Gastroesophageal sphincter (tissue), 4 donors: ENCODE results near the gene CCDC85C. TPM values are rescaled to one million over a fixed set of nuclear protein-coding genes. Genes with fewer than 3 reads are reported as not detected.
A peak's percentile ranks its signal among the peaks of the same experiment; 100 is the strongest.

Source experiments
- ATAC-seq: fragments of 150-250 bp; one replicate; pipeline ENCODE4 v1.9.1; 2016; ENCODE audit warnings: mild to moderate bottlenecking, moderate library complexity
- H3K27ac ChIP-seq, 4 donors: fragments of 200-600 bp; sonication (generic) in 3 of 4; 1 replicate in 3 of 4; 2 replicates in 1 of 4; pipeline ENCODE4 v1.5.1; 2016 to 2019
- H3K27me3 ChIP-seq: fragments of 200-600 bp; sonication (generic); one replicate; pipeline ENCODE4 v1.5.1; 2019
- H3K36me3 ChIP-seq, 2 donors: fragments of 200-600 bp; sonication (generic); one replicate each; pipeline ENCODE4 v1.5.1; 2019; ENCODE audit warnings: control low read depth in 1 of 2
- H3K4me1 ChIP-seq, 3 donors: fragments of 200-600 bp; sonication (generic); 1 replicate in 2 of 3; 2 replicates in 1 of 3; pipeline ENCODE4 v1.5.1; 2016 to 2019; ENCODE audit warnings: control low read depth in 2 of 3
- H3K4me3 ChIP-seq, 2 donors: fragments of 200-600 bp; sonication (generic); one replicate each; pipeline ENCODE4 v1.5.1; 2019; ENCODE audit warnings: mild to moderate bottlenecking in 1 of 2, moderate library complexity in 1 of 2
- H3K9me3 ChIP-seq, 3 donors: fragments of 200-600 bp; sonication (generic); one replicate each; pipeline ENCODE4 v1.5.1; 2017 to 2019; ENCODE audit warnings: control low read depth in 2 of 3
- EP300 ChIP-seq: sonication (generic); formaldehyde crosslinking; IDR thresholded peaks from one replicate; pipeline ENCODE4 v1.6.1; 2017; ENCODE audit warnings: antibody characterized with exemption, mild to moderate bottlenecking
- POLR2A ChIP-seq, 2 donors: fragments of 450-650 bp; IDR thresholded peaks; one replicate each; pipeline ENCODE4 v1.6.1; 2017; ENCODE audit warnings: antibody characterized with exemption in 2 of 2, mild to moderate bottlenecking in 2 of 2, moderate library complexity in 1 of 2
- POLR2AphosphoS5 ChIP-seq: sonication (generic); formaldehyde crosslinking; IDR thresholded peaks from one replicate; pipeline ENCODE4 v1.6.1; 2017; ENCODE audit warnings: antibody characterized with exemption
- WGBS, 2 donors: methylation state at CpG; one replicate each; pipeline ENCODE4 v1.1.5; 2018; ENCODE audit warnings: low coverage in 1 of 2; 5-methylcytosine and 5-hydroxymethylcytosine counted together
- total RNA-seq, 4 donors: library from RNA; depleted of rRNA; stranded (reverse); fragments of >200 nt; gene quantifications; one replicate each; pipeline ENCODE4 v1.1.0, GENCODE V29; 2016
- TF ChIP-seq, protein P1 (sequence below), 4 experiments: fragments of 200-600 bp in 2 of 4; fragments of 450-650 bp in 2 of 4; sonication (generic) in 1 of 4; IDR thresholded peaks; one replicate each; pipeline ENCODE4 v1.5.1; 2017 to 2019; ENCODE audit warnings: antibody characterized with exemption in 4 of 4, mild to moderate bottlenecking in 2 of 4, moderate library complexity in 2 of 4

Gene CCDC85C
- total RNA-seq, 4 donors from 2014 or later: 14.0 to 58.2 (median 25.0) TPM

GRCh38 chr14:99632410-99633035 lies 28.5 kb upstream of the CCDC85C start:
- Histone ChIP-seq H3K4me1 (peaks cover 0 to 11% (median 6%) of the 10 kb centered on the region in 3 donors), H3K4me3 (no peak overlapping the region), H3K27me3 (no peaks in the 10 kb centered on the region), H3K36me3 (no peaks in the 10 kb centered on the region), H3K9me3 (no peaks in the 10 kb centered on the region), H3K27ac (no peak overlapping the region)
- WGBS, 2 donors: 80% methylated on average over 8 of the region's 9 CpGs; no CpG with 5 or more reads in 1 of the 2 donors
- no peak for TF ChIP-seq POLR2AphosphoS5
- TF ChIP-seq, protein P1, sequence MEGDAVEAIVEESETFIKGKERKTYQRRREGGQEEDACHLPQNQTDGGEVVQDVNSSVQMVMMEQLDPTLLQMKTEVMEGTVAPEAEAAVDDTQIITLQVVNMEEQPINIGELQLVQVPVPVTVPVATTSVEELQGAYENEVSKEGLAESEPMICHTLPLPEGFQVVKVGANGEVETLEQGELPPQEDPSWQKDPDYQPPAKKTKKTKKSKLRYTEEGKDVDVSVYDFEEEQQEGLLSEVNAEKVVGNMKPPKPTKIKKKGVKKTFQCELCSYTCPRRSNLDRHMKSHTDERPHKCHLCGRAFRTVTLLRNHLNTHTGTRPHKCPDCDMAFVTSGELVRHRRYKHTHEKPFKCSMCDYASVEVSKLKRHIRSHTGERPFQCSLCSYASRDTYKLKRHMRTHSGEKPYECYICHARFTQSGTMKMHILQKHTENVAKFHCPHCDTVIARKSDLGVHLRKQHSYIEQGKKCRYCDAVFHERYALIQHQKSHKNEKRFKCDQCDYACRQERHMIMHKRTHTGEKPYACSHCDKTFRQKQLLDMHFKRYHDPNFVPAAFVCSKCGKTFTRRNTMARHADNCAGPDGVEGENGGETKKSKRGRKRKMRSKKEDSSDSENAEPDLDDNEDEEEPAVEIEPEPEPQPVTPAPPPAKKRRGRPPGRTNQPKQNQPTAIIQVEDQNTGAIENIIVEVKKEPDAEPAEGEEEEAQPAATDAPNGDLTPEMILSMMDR (IDR thresholded peaks at IDR 0.05): no peak
- no peak for TF ChIP-seq POLR2A (IDR thresholded peaks at IDR 0.05)
- TF ChIP-seq EP300: no peak
- no peak for ATAC-seq

- Histone ChIP-seq H3K4me3 (no peak overlapping the region), H3K9me3 (no peaks in the 10 kb centered on the region), H3K27me3 (no peaks in the 10 kb centered on the region), H3K27ac (no peak overlapping the region), H3K36me3 (no peaks in the 10 kb centered on the region), H3K4me1 (peaks cover 0 to 11% (median 6%) of the 10 kb centered on the region in 3 donors)
- WGBS, 2 donors: 84% methylated on average over 7 of the region's 8 CpGs; no CpG with 5 or more reads in 1 of the 2 donors
- TF ChIP-seq, protein P1 (IDR thresholded peaks at IDR 0.05): no peak
- no peak for TF ChIP-seq EP300
- TF ChIP-seq POLR2A (IDR thresholded peaks at IDR 0.05): no peak
- no peak for TF ChIP-seq POLR2AphosphoS5
- no peak for ATAC-seq
These were observed 26.2 kb upstream of the CCDC85C start for GRCh38 chr14:99630202-99630601.

GRCh38 chr14:99628887-99629618 lies 25.0 kb upstream of the CCDC85C start:
- no peak for TF ChIP-seq POLR2A (IDR thresholded peaks at IDR 0.05)
- TF ChIP-seq, protein P1 (IDR thresholded peaks at IDR 0.05): peak in 3 of 4 experiments; percentile 95 to 99 (median 97)
- peak; percentile 83 for ATAC-seq
- H3K27me3 ChIP-seq: no peaks in the 10 kb centered on the region
- no peak overlapping the region for H3K4me3 ChIP-seq
- H3K9me3 ChIP-seq: no peaks in the 10 kb centered on the region
- H3K4me1 ChIP-seq: peaks cover 0 to 11% (median 6%) of the 10 kb centered on the region in 3 donors
- H3K36me3 ChIP-seq: no peaks in the 10 kb centered on the region
- no peak overlapping the region for H3K27ac ChIP-seq
- 62 to 66% methylated on average over 6 to 7 of the region's 20 CpGs for WGBS, 2 donors

- no peak overlapping the region for H3K4me3 ChIP-seq
- no peaks in the 10 kb centered on the region for H3K9me3 ChIP-seq
- no peaks in the 10 kb centered on the region for H3K36me3 ChIP-seq
- no peak for TF ChIP-seq POLR2AphosphoS5
- TF ChIP-seq EP300: no peak
- TF ChIP-seq POLR2A (IDR thresholded peaks at IDR 0.05): no peak
- TF ChIP-seq, protein P1 (IDR thresholded peaks at IDR 0.05): no peak
- WGBS, 2 donors: 64 to 81% methylated on average over 6 to 9 of the region's 13 CpGs
- no peak overlapping the region for H3K27ac ChIP-seq
- no peaks in the 10 kb centered on the region for H3K27me3 ChIP-seq
- peaks cover 0 to 22% (median 6%) of the 10 kb centered on the region in 3 donors for H3K4me1 ChIP-seq
- no peak for ATAC-seq
These were observed 23.7 kb upstream of the CCDC85C start for GRCh38 chr14:99627510-99628381.
